ENCODE data around the gene SERINC3. TPM values are rescaled to one million over a fixed set of nuclear protein-coding genes. Genes with fewer than 3 reads are reported as not detected.

Gene SERINC3
- total and polyA plus RNA-seq, 10 of the 15 experiments (the other 5 are each of a cell fraction or from before 2014, with no cell fraction given), result 24.5 to 96.8 (median 38.8) TPM

DNA sequence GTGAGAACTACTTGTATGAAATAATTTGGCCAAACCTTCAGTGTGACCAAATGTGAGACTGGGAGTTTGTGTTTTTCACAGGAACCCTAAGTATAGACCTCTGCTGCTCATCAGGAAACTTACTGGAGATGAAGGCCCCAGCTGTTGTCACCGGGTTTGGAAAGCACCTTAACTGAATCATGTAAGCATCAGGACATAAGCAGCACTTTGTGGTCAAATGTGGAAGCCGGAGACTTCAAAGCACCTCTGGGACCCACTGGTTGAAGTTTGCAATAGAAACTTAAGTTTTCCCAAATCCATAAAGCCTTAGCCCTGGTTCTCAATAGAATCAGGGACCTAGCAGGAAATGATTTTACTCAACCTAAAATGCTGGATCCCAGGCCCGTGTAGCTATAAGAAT, 31.9 kb downstream of the SERINC3 start (continued):
- TF ChIP-seq CTCF (IDR thresholded peaks at IDR 0.05 in 2 of 3, conservative IDR thresholded peaks at IDR 0.05 in 1 of 3; ENCODE audit: control insufficient read depth in 2 of 3, extremely low read depth in 1 of 3, insufficient read depth in 1 of 3, low read depth in 3 of 3, low read length in 3 of 3), result no peak
- TF ChIP-seq RAD21 (IDR thresholded peaks at IDR 0.05; ENCODE audit: insufficient read depth, low read depth, low read length), result no peak
- TF ChIP-seq NBN (IDR thresholded peaks at IDR 0.05), result no peak
- TF ChIP-seq CREM (IDR thresholded peaks at IDR 0.05; ENCODE audit: low read depth), result peak; percentile 54; the same call in 1 of the 2 replicates
- TF ChIP-seq TCF7 (IDR thresholded peaks at IDR 0.05; ENCODE audit: borderline replicate concordance), result peak; percentile 84; the same call in 1 of the 2 replicates
- TF ChIP-seq CREB1 (IDR thresholded peaks at IDR 0.05; ENCODE audit: low read depth), result no peak
- TF ChIP-seq, protein P1, sequence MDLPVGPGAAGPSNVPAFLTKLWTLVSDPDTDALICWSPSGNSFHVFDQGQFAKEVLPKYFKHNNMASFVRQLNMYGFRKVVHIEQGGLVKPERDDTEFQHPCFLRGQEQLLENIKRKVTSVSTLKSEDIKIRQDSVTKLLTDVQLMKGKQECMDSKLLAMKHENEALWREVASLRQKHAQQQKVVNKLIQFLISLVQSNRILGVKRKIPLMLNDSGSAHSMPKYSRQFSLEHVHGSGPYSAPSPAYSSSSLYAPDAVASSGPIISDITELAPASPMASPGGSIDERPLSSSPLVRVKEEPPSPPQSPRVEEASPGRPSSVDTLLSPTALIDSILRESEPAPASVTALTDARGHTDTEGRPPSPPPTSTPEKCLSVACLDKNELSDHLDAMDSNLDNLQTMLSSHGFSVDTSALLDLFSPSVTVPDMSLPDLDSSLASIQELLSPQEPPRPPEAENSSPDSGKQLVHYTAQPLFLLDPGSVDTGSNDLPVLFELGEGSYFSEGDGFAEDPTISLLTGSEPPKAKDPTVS (IDR thresholded peaks at IDR 0.05; ENCODE audit: low read depth, low read length), result no peak
- TF ChIP-seq, protein P2, sequence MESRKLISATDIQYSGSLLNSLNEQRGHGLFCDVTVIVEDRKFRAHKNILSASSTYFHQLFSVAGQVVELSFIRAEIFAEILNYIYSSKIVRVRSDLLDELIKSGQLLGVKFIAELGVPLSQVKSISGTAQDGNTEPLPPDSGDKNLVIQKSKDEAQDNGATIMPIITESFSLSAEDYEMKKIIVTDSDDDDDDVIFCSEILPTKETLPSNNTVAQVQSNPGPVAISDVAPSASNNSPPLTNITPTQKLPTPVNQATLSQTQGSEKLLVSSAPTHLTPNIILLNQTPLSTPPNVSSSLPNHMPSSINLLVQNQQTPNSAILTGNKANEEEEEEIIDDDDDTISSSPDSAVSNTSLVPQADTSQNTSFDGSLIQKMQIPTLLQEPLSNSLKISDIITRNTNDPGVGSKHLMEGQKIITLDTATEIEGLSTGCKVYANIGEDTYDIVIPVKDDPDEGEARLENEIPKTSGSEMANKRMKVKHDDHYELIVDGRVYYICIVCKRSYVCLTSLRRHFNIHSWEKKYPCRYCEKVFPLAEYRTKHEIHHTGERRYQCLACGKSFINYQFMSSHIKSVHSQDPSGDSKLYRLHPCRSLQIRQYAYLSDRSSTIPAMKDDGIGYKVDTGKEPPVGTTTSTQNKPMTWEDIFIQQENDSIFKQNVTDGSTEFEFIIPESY (IDR thresholded peaks at IDR 0.05), result no peak
- peak; percentile 46; the same call in 1 of the 2 replicates for TF ChIP-seq BCL11A (IDR thresholded peaks at IDR 0.05; ENCODE audit: low read depth, low read length)
- no peak for TF ChIP-seq CBX5 (IDR thresholded peaks at IDR 0.05; ENCODE audit: low read depth)
- TF ChIP-seq, protein P3, sequence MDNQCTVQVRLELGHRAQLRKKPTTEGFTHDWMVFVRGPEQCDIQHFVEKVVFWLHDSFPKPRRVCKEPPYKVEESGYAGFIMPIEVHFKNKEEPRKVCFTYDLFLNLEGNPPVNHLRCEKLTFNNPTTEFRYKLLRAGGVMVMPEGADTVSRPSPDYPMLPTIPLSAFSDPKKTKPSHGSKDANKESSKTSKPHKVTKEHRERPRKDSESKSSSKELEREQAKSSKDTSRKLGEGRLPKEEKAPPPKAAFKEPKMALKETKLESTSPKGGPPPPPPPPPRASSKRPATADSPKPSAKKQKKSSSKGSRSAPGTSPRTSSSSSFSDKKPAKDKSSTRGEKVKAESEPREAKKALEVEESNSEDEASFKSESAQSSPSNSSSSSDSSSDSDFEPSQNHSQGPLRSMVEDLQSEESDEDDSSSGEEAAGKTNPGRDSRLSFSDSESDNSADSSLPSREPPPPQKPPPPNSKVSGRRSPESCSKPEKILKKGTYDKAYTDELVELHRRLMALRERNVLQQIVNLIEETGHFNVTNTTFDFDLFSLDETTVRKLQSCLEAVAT (IDR thresholded peaks at IDR 0.05), result no peak
- TF ChIP-seq, protein P4, sequence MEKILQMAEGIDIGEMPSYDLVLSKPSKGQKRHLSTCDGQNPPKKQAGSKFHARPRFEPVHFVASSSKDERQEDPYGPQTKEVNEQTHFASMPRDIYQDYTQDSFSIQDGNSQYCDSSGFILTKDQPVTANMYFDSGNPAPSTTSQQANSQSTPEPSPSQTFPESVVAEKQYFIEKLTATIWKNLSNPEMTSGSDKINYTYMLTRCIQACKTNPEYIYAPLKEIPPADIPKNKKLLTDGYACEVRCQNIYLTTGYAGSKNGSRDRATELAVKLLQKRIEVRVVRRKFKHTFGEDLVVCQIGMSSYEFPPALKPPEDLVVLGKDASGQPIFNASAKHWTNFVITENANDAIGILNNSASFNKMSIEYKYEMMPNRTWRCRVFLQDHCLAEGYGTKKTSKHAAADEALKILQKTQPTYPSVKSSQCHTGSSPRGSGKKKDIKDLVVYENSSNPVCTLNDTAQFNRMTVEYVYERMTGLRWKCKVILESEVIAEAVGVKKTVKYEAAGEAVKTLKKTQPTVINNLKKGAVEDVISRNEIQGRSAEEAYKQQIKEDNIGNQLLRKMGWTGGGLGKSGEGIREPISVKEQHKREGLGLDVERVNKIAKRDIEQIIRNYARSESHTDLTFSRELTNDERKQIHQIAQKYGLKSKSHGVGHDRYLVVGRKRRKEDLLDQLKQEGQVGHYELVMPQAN (conservative IDR thresholded peaks at IDR 0.05), result no peak
- TF ChIP-seq TCF12 (IDR thresholded peaks at IDR 0.05; ENCODE audit: low read depth, low read length), result peak; percentile 84
- TF ChIP-seq POLR2A (IDR thresholded peaks at IDR 0.05; ENCODE audit: low read depth, low read length), result no peak
- TF ChIP-seq EP300 (IDR thresholded peaks at IDR 0.05; ENCODE audit: borderline replicate concordance in 1 of 2, control insufficient read depth in 1 of 2, low read depth in 2 of 2, low read length in 2 of 2), result peak in 1 of 2 experiments; percentile 42; a peak in 1 of 4 replicates
- no peak for TF ChIP-seq NFXL1 (IDR thresholded peaks at IDR 0.05; ENCODE audit: borderline replicate concordance)
- TF ChIP-seq, protein P5, sequence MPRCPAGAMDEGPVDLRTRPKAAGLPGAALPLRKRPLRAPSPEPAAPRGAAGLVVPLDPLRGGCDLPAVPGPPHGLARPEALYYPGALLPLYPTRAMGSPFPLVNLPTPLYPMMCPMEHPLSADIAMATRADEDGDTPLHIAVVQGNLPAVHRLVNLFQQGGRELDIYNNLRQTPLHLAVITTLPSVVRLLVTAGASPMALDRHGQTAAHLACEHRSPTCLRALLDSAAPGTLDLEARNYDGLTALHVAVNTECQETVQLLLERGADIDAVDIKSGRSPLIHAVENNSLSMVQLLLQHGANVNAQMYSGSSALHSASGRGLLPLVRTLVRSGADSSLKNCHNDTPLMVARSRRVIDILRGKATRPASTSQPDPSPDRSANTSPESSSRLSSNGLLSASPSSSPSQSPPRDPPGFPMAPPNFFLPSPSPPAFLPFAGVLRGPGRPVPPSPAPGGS (IDR thresholded peaks at IDR 0.05; ENCODE audit: borderline replicate concordance, insufficient read depth, low read depth, low read length, poor library complexity, severe bottlenecking), result peak; percentile 48
